GM19452 (cell line): Measurements from ENCODE around the gene SIRPB1.
"Not testable (repeated sequence)": the region's sequence is repeated elsewhere in the genome, so short reads cannot be mapped to it uniquely, and the experiment has no call there.

Source experiments
- ATAC-seq: cut with Tn5 transposase; IDR thresholded peaks from one replicate; pipeline ENCODE4 v1.9.1; 2021; ENCODE audit not compliant: unreplicated experiment

The SIRPB1 gene

GRCh38 chr20:1619861-1620444 lies at the start of gene SIRPB1:
Gene SIRPB1 (minus strand): TSS chr20:1620009. CDS start chr20:1619944, 65 bp downstream.
- no peak for ATAC-seq

- ATAC-seq: no peak
Measured at GRCh38 chr20:1669304-1669703, 49.5 kb upstream of the SIRPB1 start.

- ATAC-seq: no peak
Measured at GRCh38 chr20:1667502-1668085, 47.8 kb upstream of the SIRPB1 start.

- ATAC-seq: no peak
Measured at GRCh38 chr20:1666802-1667201, 47.0 kb upstream of the SIRPB1 start.

- no peak for ATAC-seq
Measured at GRCh38 chr20:1665345-1665744, 45.5 kb upstream of the SIRPB1 start.

GRCh38 chr20:1664911-1665310 lies 45.1 kb upstream of the SIRPB1 start:
- ATAC-seq: no peak

GRCh38 chr20:1663917-1664316 lies 44.1 kb upstream of the SIRPB1 start:
- no peak for ATAC-seq

GRCh38 chr20:1661542-1662299 lies 41.9 kb upstream of the SIRPB1 start:
- no peak for ATAC-seq

- no peak for ATAC-seq
Measured at GRCh38 chr20:1660246-1660645, 40.4 kb upstream of the SIRPB1 start.

- ATAC-seq: no peak
Measured at GRCh38 chr20:1657556-1658334, 37.9 kb upstream of the SIRPB1 start, which contains the start of gene SIRPG. Gene SIRPG (minus strand): TSS chr20:1657779. CDS start chr20:1657714, 65 bp downstream.

- no peak for ATAC-seq
Measured at GRCh38 chr20:1656844-1657243, 37.0 kb upstream of the SIRPB1 start.

- no peak for ATAC-seq
Measured at GRCh38 chr20:1654996-1655395, 35.2 kb upstream of the SIRPB1 start.

GRCh38 chr20:1652960-1653359 lies 33.2 kb upstream of the SIRPB1 start:
- no peak for ATAC-seq

- ATAC-seq: no peak
Measured at GRCh38 chr20:1652104-1652503, 32.3 kb upstream of the SIRPB1 start.

- ATAC-seq: no peak
Measured at GRCh38 chr20:1651268-1652058, 31.7 kb upstream of the SIRPB1 start.

- no peak for ATAC-seq
Measured at GRCh38 chr20:1648101-1648500, 28.3 kb upstream of the SIRPB1 start.

GRCh38 chr20:1646975-1647431 lies 27.2 kb upstream of the SIRPB1 start:
- ATAC-seq: no peak

GRCh38 chr20:1644101-1644962 lies 24.5 kb upstream of the SIRPB1 start:
- no peak for ATAC-seq

- not testable (repeated sequence) for ATAC-seq
Measured at GRCh38 chr20:1638643-1639042, 18.8 kb upstream of the SIRPB1 start.

GRCh38 chr20:1637755-1638154 lies 17.9 kb upstream of the SIRPB1 start:
- no peak for ATAC-seq
